HG03060 (cell line): ENCODE results near the gene ACSL5.
"Not testable (repeated sequence)": the region's sequence is repeated elsewhere in the genome, so short reads cannot be mapped to it uniquely, and the experiment has no call there.

ENCODE experiments used
- ATAC-seq: cut with Tn5 transposase; IDR thresholded peaks from one replicate; pipeline ENCODE4 v1.9.1; 2021; ENCODE audit warnings: low read depth, moderate number of reproducible peaks; ENCODE audit not compliant: unreplicated experiment

Gene ACSL5

GRCh38 chr10:112374724-112375541 is 1.0 kb downstream of the ACSL5 start:
- ATAC-seq = no peak

GRCh38 chr10:112375721-112376395 is 1.9 kb downstream of the ACSL5 start:
- ATAC-seq = peak; percentile 76

- no peak for ATAC-seq
These were observed 2.5 kb downstream of the ACSL5 start for GRCh38 chr10:112376396-112376790.

GRCh38 chr10:112377116-112377515 is 3.2 kb downstream of the ACSL5 start:
- not testable (repeated sequence) for ATAC-seq

- no peak for ATAC-seq
These were observed 5.8 kb downstream of the ACSL5 start for GRCh38 chr10:112379635-112380296.

- no peak for ATAC-seq
These were observed 8.8 kb downstream of the ACSL5 start for GRCh38 chr10:112382515-112383235.

- no peak for ATAC-seq
These were observed 9.4 kb downstream of the ACSL5 start for GRCh38 chr10:112383325-112383724.

- no peak for ATAC-seq
These were observed 10.2 kb downstream of the ACSL5 start for GRCh38 chr10:112384141-112384540.

- no peak for ATAC-seq
These were observed 11.3 kb downstream of the ACSL5 start for GRCh38 chr10:112385201-112385600.

- ATAC-seq = not testable (repeated sequence)
These were observed 14.1 kb downstream of the ACSL5 start for GRCh38 chr10:112388056-112388455.

GRCh38 chr10:112388548-112388947 is 14.6 kb downstream of the ACSL5 start:
- ATAC-seq = no peak

GRCh38 chr10:112389271-112389822 is 15.4 kb downstream of the ACSL5 start:
- peak; percentile 50 for ATAC-seq

- ATAC-seq = no peak
These were observed 16.3 kb downstream of the ACSL5 start for GRCh38 chr10:112390125-112390703.

GRCh38 chr10:112393341-112393740 is 19.4 kb downstream of the ACSL5 start:
- no peak for ATAC-seq

GRCh38 chr10:112393827-112394226 is 19.9 kb downstream of the ACSL5 start:
- ATAC-seq = no peak

GRCh38 chr10:112394475-112394875 is 20.6 kb downstream of the ACSL5 start:
- no peak for ATAC-seq

- no peak for ATAC-seq
These were observed 22.1 kb downstream of the ACSL5 start for GRCh38 chr10:112395809-112396530.

- no peak for ATAC-seq
These were observed 23.7 kb downstream of the ACSL5 start for GRCh38 chr10:112397592-112397991.

GRCh38 chr10:112402917-112403316 is 29.0 kb downstream of the ACSL5 start:
- ATAC-seq = no peak
